Large intestine (tissue), 3 donors: ENCODE measurements around the gene DLK2. TPM values are rescaled to one million over a fixed set of nuclear protein-coding genes. Genes with fewer than 3 reads are reported as not detected.

Experiments used
- DNase-seq, 2 donors: peaks; one replicate each; pipeline versions ENCODE4 v3.0.0 to v3.0.0-alpha.2; 2013
- H3K27ac ChIP-seq: one replicate; pipeline ENCODE4 v1.5.1; 2013; ENCODE audit warnings: low read length
- H3K27me3 ChIP-seq: 2 replicates; pipeline ENCODE4 v1.6.1; 2013; ENCODE audit warnings: low read length; ENCODE audit not compliant: control insufficient read depth, insufficient read depth
- H3K36me3 ChIP-seq: 2 replicates; pipeline ENCODE4 v1.6.1; 2013; ENCODE audit warnings: low read length; ENCODE audit not compliant: control insufficient read depth, insufficient read depth
- H3K4me1 ChIP-seq: one replicate; pipeline ENCODE4 v1.6.1; 2013; ENCODE audit warnings: low read length; ENCODE audit not compliant: control insufficient read depth, insufficient read depth
- H3K4me3 ChIP-seq: one replicate; pipeline ENCODE4 v1.5.1; 2013; ENCODE audit warnings: low read length
- H3K9me3 ChIP-seq: one replicate; pipeline ENCODE4 v1.6.1; 2013; ENCODE audit warnings: mild to moderate bottlenecking, low read depth, low read length, moderate library complexity; ENCODE audit not compliant: control insufficient read depth
- WGBS: methylation state at CpG from one replicate; pipeline ENCODE4 v1.1.5; 2013; ENCODE audit warnings: low lambda C conversion rate; ENCODE audit not compliant: insufficient coverage; 5-methylcytosine and 5-hydroxymethylcytosine counted together
- polyA plus RNA-seq: library from polyadenylated mRNA; unstranded; fragments of 120-200 nt; gene quantifications from one replicate; pipeline ENCODE4 v1.2.1, GENCODE V29; 2013

DLK2 gene
- polyA plus RNA-seq, 1 donor: 2.3 TPM

GRCh38 chr6:43454290-43454695 is 1.1 kb downstream of the DLK2 start:
- no CpG with 5 or more reads among the region's 17 CpGs for WGBS
- H3K4me1 ChIP-seq: peaks cover 5% of the 10 kb centered on the region
- H3K4me3 ChIP-seq: peak overlapping the region; percentile 50
- no peak overlapping the region for H3K27ac ChIP-seq
- peaks cover 17% of the 10 kb centered on the region for H3K27me3 ChIP-seq
- peaks cover 2% of the 10 kb centered on the region for H3K9me3 ChIP-seq
- DNase-seq: no peak
- peaks cover 29% of the 10 kb centered on the region for H3K36me3 ChIP-seq

DNA sequence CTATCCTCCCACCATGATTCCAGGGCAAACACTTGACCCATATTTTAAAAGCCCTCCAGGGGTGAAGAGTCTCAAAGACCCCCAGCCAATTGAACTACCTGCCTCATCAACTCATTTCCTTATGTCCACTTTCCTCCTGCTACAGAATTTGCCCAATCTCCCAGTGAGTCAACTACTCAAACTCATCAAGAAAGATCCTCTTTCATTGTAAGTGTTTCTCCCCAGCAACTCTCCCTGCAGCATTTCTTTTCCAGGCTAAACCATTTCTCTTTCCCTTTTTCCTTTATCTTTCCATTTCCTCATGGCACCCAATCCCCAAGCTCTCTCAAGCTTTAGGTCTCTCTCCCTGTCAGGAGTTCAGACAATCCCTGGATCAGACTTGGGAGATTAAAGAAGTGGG is 1.5 kb downstream of the DLK2 start:
- peaks cover 33% of the 10 kb centered on the region for H3K36me3 ChIP-seq
- no peak for DNase-seq
- H3K4me3 ChIP-seq: no peak overlapping the region
- peaks cover 5% of the 10 kb centered on the region for H3K4me1 ChIP-seq
- H3K27me3 ChIP-seq: peaks cover 17% of the 10 kb centered on the region
- H3K27ac ChIP-seq: no peak overlapping the region
- H3K9me3 ChIP-seq: peaks cover 2% of the 10 kb centered on the region

DNA sequence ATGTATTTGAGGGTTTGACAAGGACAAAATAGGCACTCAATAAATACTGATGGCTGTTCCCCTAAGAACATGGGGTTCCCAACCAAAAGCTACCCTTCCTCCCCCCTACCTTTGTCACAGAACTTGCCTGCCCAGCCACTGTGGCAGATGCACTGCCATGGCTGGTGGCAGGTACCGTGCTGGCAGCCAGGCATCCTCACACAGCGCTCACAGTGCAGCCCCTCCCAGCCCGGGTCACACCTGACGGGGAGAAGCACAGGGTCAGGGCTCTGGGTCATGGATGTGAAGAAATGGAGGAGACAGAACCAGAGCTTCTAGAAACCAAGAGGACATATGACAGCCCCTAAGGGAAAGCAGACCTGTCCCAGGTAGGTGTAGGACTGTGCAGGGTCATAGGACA is 2.5 kb downstream of the DLK2 start:
- H3K36me3 ChIP-seq: peaks cover 41% of the 10 kb centered on the region
- peaks cover 5% of the 10 kb centered on the region for H3K4me1 ChIP-seq
- WGBS: no CpG with 5 or more reads among the region's 4 CpGs
- H3K9me3 ChIP-seq: peaks cover 2% of the 10 kb centered on the region
- no peak overlapping the region for H3K4me3 ChIP-seq
- no peak for DNase-seq
- no peak overlapping the region for H3K27ac ChIP-seq
- peaks cover 17% of the 10 kb centered on the region for H3K27me3 ChIP-seq

DNA sequence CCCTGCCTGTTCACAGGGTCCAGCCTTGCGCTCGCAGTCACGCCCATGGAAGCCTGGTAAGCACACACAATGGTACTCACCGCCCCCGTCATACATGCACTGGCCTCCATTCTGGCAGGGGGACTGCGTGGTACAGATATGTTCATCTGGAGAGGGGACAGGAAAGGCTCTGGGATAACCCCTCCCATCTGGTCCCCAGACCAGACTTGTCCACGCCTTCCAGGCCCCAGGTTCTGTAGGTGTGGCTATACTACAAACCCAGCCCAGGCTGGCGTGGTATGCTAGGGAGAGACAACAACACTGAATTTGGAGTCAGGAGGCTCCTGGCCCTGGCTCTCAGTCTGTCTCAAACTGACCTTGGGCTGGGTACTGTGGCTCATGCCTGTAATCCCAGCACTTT is 3.4 kb downstream of the DLK2 start:
- peaks cover 2% of the 10 kb centered on the region for H3K9me3 ChIP-seq
- H3K27me3 ChIP-seq: peaks cover 14% of the 10 kb centered on the region
- no peak for DNase-seq
- H3K36me3 ChIP-seq: peaks cover 51% of the 10 kb centered on the region
- H3K4me3 ChIP-seq: no peak overlapping the region
- no CpG with 5 or more reads among the region's 8 CpGs for WGBS
- no peak overlapping the region for H3K27ac ChIP-seq
- H3K4me1 ChIP-seq: peaks cover 5% of the 10 kb centered on the region

DNA sequence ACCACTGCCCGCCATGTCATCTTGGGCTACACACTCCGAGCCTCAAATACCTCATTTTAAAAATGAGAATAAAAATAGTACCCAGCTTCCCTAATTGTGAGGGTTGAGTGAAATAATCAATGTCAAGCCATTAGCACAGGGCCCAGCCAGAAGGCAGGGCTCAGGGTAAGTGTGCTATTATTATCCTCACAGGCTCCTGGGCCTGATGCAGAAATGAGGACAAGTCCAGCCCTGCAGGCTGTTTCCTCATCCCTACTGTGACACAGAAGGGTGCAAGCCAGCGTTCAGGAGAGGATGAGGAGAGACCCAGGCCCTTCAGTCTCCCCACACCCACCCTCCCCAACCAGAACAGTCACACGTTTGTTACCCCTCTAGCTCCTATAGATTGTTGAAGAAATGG is 4.0 kb downstream of the DLK2 start:
- no peak for DNase-seq
- H3K9me3 ChIP-seq: peaks cover 2% of the 10 kb centered on the region
- H3K36me3 ChIP-seq: peaks cover 53% of the 10 kb centered on the region
- H3K4me1 ChIP-seq: peaks cover 5% of the 10 kb centered on the region
- no peak overlapping the region for H3K27ac ChIP-seq
- no CpG with 5 or more reads among the region's 4 CpGs for WGBS
- H3K27me3 ChIP-seq: peaks cover 8% of the 10 kb centered on the region
- no peak overlapping the region for H3K4me3 ChIP-seq

DNA sequence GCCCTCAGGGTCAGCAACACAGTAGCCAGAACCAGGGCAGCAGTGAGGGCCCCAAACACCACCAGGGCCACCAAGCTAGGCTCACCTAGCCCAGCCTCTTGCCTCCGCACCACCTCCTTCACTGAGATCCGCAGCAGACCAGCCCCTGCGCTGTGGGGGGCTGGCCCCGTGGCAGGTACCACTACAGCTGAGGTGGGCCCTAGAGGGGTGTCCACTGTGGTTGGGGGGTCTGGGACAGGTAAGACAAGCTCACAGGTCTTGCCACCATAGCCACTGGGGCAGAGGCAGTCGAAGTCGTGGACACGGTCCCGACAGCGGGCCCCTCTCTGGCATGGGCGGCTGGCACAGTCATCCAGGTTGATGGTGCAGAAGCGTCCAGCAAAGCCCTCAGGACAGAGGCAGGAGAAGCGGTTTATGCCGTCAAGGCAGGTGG is 4.6 kb downstream of the DLK2 start:
- DNase-seq: no peak
- H3K9me3 ChIP-seq: peaks cover 2% of the 10 kb centered on the region
- H3K4me3 ChIP-seq: no peak overlapping the region
- peaks cover 59% of the 10 kb centered on the region for H3K36me3 ChIP-seq
- WGBS: no CpG with 5 or more reads among the region's 13 CpGs
- H3K27me3 ChIP-seq: peaks cover 2% of the 10 kb centered on the region
- no peak overlapping the region for H3K27ac ChIP-seq
- H3K4me1 ChIP-seq: peaks cover under 1% of the 10 kb centered on the region

- Histone ChIP-seq H3K36me3 (peaks cover 77% of the 10 kb centered on the region), H3K9me3 (no peaks in the 10 kb centered on the region), H3K27me3 (no peaks in the 10 kb centered on the region), H3K27ac (no peak overlapping the region), H3K4me1 (no peaks in the 10 kb centered on the region), H3K4me3 (no peak overlapping the region)
- no peak for DNase-seq
- WGBS: no CpG with 5 or more reads among the region's 4 CpGs
These were observed 6.4 kb downstream of the DLK2 start for GRCh38 chr6:43448916-43449315.

- whole genome bisulfite sequencing: no CpG with 5 or more reads among the region's 16 CpGs
- Histone ChIP-seq H3K27ac (no peak overlapping the region), H3K4me1 (no peaks in the 10 kb centered on the region), H3K4me3 (no peak overlapping the region), H3K36me3 (peaks cover 82% of the 10 kb centered on the region), H3K27me3 (no peaks in the 10 kb centered on the region), H3K9me3 (no peaks in the 10 kb centered on the region)
- DNase-seq: no peak
These were observed 7.7 kb downstream of the DLK2 start for GRCh38 chr6:43447604-43448003.

DNA sequence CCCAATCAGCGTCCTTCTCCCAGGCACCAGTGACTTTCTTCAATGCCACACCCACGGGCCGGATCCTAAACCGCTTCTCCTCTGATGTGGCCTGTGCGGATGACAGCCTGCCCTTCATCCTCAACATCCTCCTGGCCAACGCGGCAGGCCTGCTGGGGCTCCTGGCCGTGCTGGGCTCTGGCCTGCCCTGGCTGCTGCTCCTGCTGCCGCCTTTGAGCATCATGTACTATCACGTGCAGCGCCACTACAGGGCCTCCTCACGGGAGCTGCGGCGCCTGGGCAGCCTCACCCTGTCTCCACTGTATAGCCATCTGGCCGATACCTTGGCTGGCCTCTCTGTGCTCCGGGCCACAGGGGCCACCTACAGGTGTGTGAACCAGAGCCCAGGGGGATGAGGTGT is 9.8 kb downstream of the DLK2 start:
- H3K4me3 ChIP-seq: no peak overlapping the region
- no peaks in the 10 kb centered on the region for H3K9me3 ChIP-seq
- WGBS: no CpG with 5 or more reads among the region's 16 CpGs
- H3K36me3 ChIP-seq: peaks cover 88% of the 10 kb centered on the region
- no peaks in the 10 kb centered on the region for H3K27me3 ChIP-seq
- H3K4me1 ChIP-seq: no peaks in the 10 kb centered on the region
- DNase-seq: no peak
- H3K27ac ChIP-seq: no peak overlapping the region

DNA sequence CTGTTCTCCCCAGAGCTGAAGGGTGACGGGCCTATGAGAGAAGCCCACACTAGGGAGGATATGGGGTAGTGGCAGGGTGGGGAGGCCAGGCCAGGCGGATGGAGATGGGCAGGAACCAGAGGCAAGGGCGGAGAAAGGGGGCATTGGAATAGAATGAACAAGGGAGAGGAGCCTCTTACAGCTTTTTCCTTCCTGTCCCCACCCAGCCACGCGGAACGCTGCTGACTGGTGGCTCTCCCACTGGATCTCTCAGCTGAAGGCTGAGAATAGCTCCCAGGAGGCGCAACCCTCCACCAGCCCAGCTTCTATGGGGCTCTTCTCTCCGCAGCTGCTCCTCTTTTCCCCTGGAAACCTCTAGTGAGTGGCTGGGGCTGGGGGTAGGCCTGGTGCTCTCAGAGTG is 10.8 kb downstream of the DLK2 start:
- no peak for DNase-seq
- no CpG with 5 or more reads among the region's 8 CpGs for WGBS
- H3K9me3 ChIP-seq: no peaks in the 10 kb centered on the region
- no peaks in the 10 kb centered on the region for H3K27me3 ChIP-seq
- no peak overlapping the region for H3K27ac ChIP-seq
- peaks cover 82% of the 10 kb centered on the region for H3K36me3 ChIP-seq
- no peak overlapping the region for H3K4me3 ChIP-seq
- no peaks in the 10 kb centered on the region for H3K4me1 ChIP-seq

DNA sequence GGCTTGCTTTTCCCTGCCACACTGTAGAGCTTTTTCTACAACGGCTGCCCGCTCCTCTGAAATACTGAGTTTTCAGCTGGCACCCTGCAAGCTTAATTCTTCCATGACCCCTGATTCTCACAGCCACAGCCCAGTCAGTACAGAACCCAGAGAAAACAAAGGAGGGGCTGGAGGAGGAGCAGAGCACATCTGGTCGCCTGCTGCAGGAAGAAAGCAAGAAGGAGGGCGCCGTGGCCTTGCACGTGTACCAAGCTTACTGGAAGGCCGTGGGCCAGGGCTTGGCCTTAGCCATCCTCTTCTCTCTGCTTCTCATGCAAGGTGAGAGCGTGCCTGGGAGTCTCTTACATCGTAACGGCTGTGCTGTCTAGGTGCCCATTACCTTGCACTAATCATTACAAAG is 11.3 kb downstream of the DLK2 start:
- Histone ChIP-seq H3K9me3 (no peaks in the 10 kb centered on the region), H3K27me3 (no peaks in the 10 kb centered on the region), H3K36me3 (peaks cover 80% of the 10 kb centered on the region), H3K27ac (no peak overlapping the region), H3K4me3 (no peak overlapping the region), H3K4me1 (no peaks in the 10 kb centered on the region)
- no peak for DNase-seq
- WGBS: no CpG with 5 or more reads among the region's 10 CpGs
